Panc1 (cell line): ENCODE results near the gene ATXN1. TPM values are rescaled to one million over a fixed set of nuclear protein-coding genes. Genes with fewer than 3 reads are reported as not detected.

ENCODE experiments used
- ATAC-seq: fragments of 200-7000 bp; cut with Tn5 transposase; 2 replicates; pipeline ENCODE4 v1.9.1; 2020; ENCODE audit warnings: mild to moderate bottlenecking, moderate library complexity
- BruUV-seq: library from RNA; stranded (reverse); fragments of 400-500 nt; replicated peaks from 2 replicates; lab custom pipeline; 2021; lab: Mats Ljungman, UMichigan
- CTCF ChIA-PET: fragments of 300-600 bp; sonication (Branson Sonifier 250); formaldehyde crosslinking; loops from one replicate; lab custom pipeline; 2022; ENCODE audit warnings: antibody characterized with exemption; lab: Charles Lee
- POLR2A ChIA-PET: fragments of 300-600 bp; sonication (Branson Sonifier 250); formaldehyde crosslinking; loops from one replicate; lab custom pipeline; 2022; ENCODE audit warnings: antibody characterized with exemption; lab: Charles Lee
- DNase-seq: peaks from one replicate; pipeline ENCODE4 v3.0.0-alpha.2; 2010; ENCODE audit warnings: low read depth, low spot score
- H3K27ac ChIP-seq: 2 replicates; pipeline ENCODE4 v1.5.1; 2011; ENCODE audit warnings: mild to moderate bottlenecking, low read length, inconsistent platforms
- H3K27me3 ChIP-seq: fragments of 200-500 bp; sonication (Bioruptor generic); 2 replicates; pipeline ENCODE4 v1.6.0; 2014; ENCODE audit warnings: low read length, inconsistent platforms; ENCODE audit not compliant: control insufficient read depth, insufficient read depth
- H3K36me3 ChIP-seq: fragments of 200-500 bp; sonication (Bioruptor generic); 2 replicates; pipeline ENCODE4 v1.5.1; 2014; ENCODE audit warnings: inconsistent platforms, mild to moderate bottlenecking, low read length, moderate library complexity; ENCODE audit not compliant: control insufficient read depth, insufficient read depth
- H3K4me1 ChIP-seq: 2 replicates; pipeline ENCODE4 v1.5.1; 2011; ENCODE audit warnings: inconsistent platforms, mild to moderate bottlenecking, low read length, moderate library complexity; ENCODE audit not compliant: control insufficient read depth, insufficient read depth
- H3K4me3 ChIP-seq, 2 experiments: 2 replicates each; pipeline ENCODE4 v1.5.1; 2011 to 2012; ENCODE audit warnings: low read depth in 2 of 2, low read length in 2 of 2, mild to moderate bottlenecking in 2 of 2, inconsistent platforms in 1 of 2, moderate library complexity in 1 of 2
- H3K9me3 ChIP-seq: fragments of 200-500 bp; sonication (Bioruptor generic); 2 replicates; pipeline ENCODE4 v1.5.1; 2014; ENCODE audit warnings: low read depth, mild to moderate bottlenecking, inconsistent platforms, low read length, moderate library complexity; ENCODE audit not compliant: control insufficient read depth, insufficient read depth
- POLR2AphosphoS5 ChIP-seq: IDR thresholded peaks from 2 replicates; pipeline ENCODE4 v1.6.1; 2012; ENCODE audit warnings: mild to moderate bottlenecking, low read depth, low read length, moderate library complexity
- REST ChIP-seq, 2 experiments: IDR thresholded peaks; 2 replicates each; pipeline ENCODE4 v1.6.1; 2011 to 2012; ENCODE audit warnings: low read depth in 2 of 2, control low read depth in 1 of 2, low read length in 1 of 2, mild to moderate bottlenecking in 1 of 2, moderate library complexity in 1 of 2; ENCODE audit not compliant: insufficient read depth in 1 of 2
- SIN3A ChIP-seq: IDR thresholded peaks from 2 replicates; pipeline ENCODE4 v1.6.1; 2012; ENCODE audit warnings: low read depth, mild to moderate bottlenecking, low read length, moderate library complexity, borderline replicate concordance; ENCODE audit not compliant: insufficient read depth
- TCF7L2 ChIP-seq: IDR thresholded peaks from 2 replicates; pipeline ENCODE4 v1.6.1; 2011; ENCODE audit warnings: mild to moderate bottlenecking, low read depth, low read length, inconsistent platforms
- in situ Hi-C: cut with HindIII; loops from 2 replicates; pipeline ENCODE4 v1.10.0; 2016; ENCODE audit warnings: low sequenced_read_pairs, low pct_unique_long_range_greater_than_20kb
- intact Hi-C: fragments of 100-400 bp; cut with micrococcal nuclease; formaldehyde crosslinking; loops from one replicate; pipeline ENCODE4 v1.10.0; 2022; ENCODE audit not compliant: unreplicated experiment
- total RNA-seq: library from RNA; stranded (reverse); gene quantifications from one replicate; pipeline ENCODE4 v1.2.1, GENCODE V29; 2021; ENCODE audit not compliant: unreplicated experiment
- TF ChIP-seq, protein P1 (sequence below): fragments of 450-650 bp; IDR thresholded peaks from 2 replicates; pipeline ENCODE4 v1.5.1; 2017; ENCODE audit warnings: mild to moderate bottlenecking

ATXN1 gene
- total RNA-seq, 1 experiment from 2014 or later, result 67.1 TPM

GRCh38 chr6:16764188-16764950, 3.1 kb upstream of the ATXN1 start:
- in situ Hi-C loops (no loop called here), intact Hi-C loops (loop anchor here (5.0 to 10.0 kb wide), 5 partner anchors 37 to 430 kb away; no protein-coding TSS in a partner anchor)
- Histone ChIP-seq H3K9me3 (no peaks in the 10 kb centered on the region), H3K27me3 (no peaks in the 10 kb centered on the region), H3K4me1 (peaks cover 57% of the 10 kb centered on the region), H3K4me3 (peak overlapping the region; percentile 92 to 94), H3K36me3 (peaks cover 3% of the 10 kb centered on the region), H3K27ac (peak overlapping the region; percentile 94)
- POLR2A ChIA-PET, result no interaction called here
- BruUV-seq, result no TSS peak
- TF ChIP-seq, protein P1, sequence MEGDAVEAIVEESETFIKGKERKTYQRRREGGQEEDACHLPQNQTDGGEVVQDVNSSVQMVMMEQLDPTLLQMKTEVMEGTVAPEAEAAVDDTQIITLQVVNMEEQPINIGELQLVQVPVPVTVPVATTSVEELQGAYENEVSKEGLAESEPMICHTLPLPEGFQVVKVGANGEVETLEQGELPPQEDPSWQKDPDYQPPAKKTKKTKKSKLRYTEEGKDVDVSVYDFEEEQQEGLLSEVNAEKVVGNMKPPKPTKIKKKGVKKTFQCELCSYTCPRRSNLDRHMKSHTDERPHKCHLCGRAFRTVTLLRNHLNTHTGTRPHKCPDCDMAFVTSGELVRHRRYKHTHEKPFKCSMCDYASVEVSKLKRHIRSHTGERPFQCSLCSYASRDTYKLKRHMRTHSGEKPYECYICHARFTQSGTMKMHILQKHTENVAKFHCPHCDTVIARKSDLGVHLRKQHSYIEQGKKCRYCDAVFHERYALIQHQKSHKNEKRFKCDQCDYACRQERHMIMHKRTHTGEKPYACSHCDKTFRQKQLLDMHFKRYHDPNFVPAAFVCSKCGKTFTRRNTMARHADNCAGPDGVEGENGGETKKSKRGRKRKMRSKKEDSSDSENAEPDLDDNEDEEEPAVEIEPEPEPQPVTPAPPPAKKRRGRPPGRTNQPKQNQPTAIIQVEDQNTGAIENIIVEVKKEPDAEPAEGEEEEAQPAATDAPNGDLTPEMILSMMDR, result peak; percentile 58; the same call in 1 of the 2 replicates
- TF ChIP-seq POLR2AphosphoS5, result no peak
- DNase-seq (no peak), ATAC-seq (no peak)
- CTCF ChIA-PET, result interaction anchor here (1.1 to 1.9 kb wide), 3 partner anchors 18 to 322 kb away, joined by 3 to 11 read pairs (median 5); no protein-coding TSS in a partner anchor

DNA sequence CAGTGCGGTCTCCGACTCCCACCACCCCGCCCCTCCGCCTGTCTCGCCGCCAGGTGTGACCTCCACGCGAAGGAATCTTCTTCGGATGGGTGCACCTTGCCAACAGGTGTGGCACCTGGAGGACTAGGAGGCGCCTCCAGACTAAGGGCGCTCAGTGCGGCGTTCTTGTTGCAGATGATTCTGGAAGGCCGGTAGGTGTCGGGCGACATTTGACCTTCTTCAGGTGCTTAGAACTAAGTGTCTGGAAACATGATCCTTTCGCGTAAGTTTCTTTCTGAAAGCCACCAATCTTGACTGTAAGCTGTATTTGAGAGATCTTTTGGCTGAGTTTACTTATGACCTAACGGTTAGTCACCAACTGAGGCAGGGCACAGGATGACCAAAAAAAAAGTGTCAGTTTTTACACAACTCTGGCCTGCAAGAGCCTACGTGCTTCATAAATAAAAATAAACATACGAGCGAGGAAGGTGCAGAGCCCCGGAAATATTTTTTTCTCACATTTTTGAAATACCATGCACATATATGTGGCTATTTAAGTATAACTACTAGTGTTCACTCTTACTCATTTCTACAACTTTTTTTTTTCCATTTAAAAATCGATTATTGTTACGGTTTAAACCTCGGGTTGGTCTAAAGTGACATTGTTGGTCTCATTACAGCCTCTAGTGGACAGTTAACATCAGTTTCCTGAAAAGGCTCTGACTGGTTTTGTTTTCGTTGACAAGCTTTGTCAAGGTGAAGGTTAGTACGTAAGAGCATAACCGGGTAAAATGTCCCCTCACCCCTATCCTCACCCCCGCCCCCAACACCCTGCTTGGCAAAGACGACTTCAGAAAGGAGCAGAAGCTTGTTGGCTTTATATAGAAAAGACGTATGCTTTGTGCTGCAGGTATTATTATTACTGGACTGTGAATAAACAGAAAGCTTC, 1.6 kb upstream of the ATXN1 start:
- H3K27me3 ChIP-seq, result no peaks in the 10 kb centered on the region
- H3K4me3 ChIP-seq, result peak overlapping the region; percentile 92 to 94
- no peaks in the 10 kb centered on the region for H3K9me3 ChIP-seq
- TF ChIP-seq REST (IDR thresholded peaks at IDR 0.05; ENCODE audit: insufficient read depth in 1 of 2, low read depth in 2 of 2, low read length in 1 of 2), result no peak
- TF ChIP-seq TCF7L2, result no peak
- TF ChIP-seq, protein P1, result peak; percentile 92
- 0 out of 2 replicates have a peak, but pooled peaks have one; percentile 10 for TF ChIP-seq POLR2AphosphoS5
- TF ChIP-seq SIN3A, result peak; percentile 86; the same call in 1 of the 2 replicates
- no peak for DNase-seq
- intact Hi-C loops, result loop anchor here (5.0 to 10.0 kb wide), 5 partner anchors 36 to 428 kb away; no protein-coding TSS in a partner anchor
- H3K36me3 ChIP-seq, result peaks cover 3% of the 10 kb centered on the region
- ChIA-PET CTCF (interaction anchor here (0.6 to 1.9 kb wide), 7 partner anchors 8 to 323 kb away, joined by 3 to 11 read pairs (median 4); no protein-coding TSS in a partner anchor), POLR2A (interaction anchor here (0.6 to 1.0 kb wide), 4 partner anchors 8 to 734 kb away, joined by 3 to 5 read pairs (median 3); no protein-coding TSS in a partner anchor)
- BruUV-seq, result no TSS peak
- no peak for ATAC-seq
- peaks cover 56% of the 10 kb centered on the region for H3K4me1 ChIP-seq
- H3K27ac ChIP-seq, result peak overlapping the region; percentile 94
- in situ Hi-C loops, result no loop called here
